HG03097 (cell line): Measurements from ENCODE around the gene PCDH1.

Experiments
- ATAC-seq: cut with Tn5 transposase; IDR thresholded peaks from one replicate; pipeline ENCODE4 v1.9.1; 2021; ENCODE audit not compliant: unreplicated experiment, low FRiP score

PCDH1 gene

DNA sequence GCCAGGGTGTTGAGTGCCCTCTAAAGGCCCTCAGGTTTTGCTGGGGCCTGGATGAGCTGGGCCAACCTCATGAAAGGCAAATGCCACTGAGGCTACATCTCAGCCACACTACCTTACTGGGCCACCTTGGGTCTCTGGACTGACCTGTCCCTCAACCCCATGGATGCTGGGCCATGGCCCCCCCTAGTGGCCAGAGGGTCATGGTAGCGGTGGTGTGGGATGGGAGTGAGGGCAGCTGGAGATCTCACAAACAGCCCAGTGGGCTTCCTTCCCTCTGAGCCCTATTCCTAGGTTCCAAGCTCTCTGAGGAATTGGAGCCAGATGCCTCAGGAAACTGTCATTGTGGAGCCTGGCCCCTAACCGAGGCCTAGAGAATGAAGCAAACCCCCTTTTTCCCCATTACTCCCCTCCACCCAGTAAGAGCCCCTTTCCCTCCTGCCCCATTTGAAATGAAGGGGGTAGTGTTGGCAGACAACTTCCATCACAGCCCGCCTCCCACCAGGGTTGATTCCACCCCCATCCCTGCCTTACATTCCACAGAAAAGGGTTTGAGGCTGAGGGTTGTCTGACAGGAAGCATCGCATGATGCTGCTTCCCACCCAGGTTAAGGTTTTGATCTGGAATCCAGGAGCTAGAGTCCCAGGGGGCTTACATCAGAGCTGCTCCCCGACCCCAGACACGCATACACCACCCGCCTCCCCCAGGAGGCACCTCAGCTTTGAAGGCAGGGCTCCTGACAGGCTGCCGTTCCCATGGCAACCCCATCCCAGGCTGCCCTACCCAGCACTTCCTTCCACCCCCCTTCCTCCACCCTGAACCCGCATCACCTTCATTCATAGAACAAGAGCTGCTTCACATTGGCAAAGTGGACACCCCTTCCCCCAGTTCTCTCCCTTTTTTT lies 63.9 kb downstream of the PCDH1 start:
- ATAC-seq: no peak

DNA sequence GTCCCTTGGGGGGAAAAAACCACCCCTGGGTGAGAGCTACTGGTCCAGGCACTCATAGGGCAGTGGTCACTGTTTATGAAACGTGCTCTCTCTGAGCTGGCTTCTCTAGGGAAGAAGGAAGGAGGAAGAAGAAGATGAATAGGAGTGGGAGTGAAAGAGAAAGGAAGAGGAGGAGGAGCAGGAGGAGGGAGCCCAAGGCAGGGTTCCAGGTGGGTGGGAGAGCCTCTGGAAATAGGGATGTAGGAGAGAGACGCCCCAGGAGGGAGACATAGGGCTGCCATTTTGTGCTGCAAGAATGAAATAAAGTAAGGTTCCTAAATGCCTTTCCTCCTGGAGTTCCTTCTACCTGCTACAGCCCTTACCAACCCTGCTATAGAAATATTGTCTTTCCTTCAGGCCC lies 65.7 kb downstream of the PCDH1 start:
- ATAC-seq: no peak

DNA sequence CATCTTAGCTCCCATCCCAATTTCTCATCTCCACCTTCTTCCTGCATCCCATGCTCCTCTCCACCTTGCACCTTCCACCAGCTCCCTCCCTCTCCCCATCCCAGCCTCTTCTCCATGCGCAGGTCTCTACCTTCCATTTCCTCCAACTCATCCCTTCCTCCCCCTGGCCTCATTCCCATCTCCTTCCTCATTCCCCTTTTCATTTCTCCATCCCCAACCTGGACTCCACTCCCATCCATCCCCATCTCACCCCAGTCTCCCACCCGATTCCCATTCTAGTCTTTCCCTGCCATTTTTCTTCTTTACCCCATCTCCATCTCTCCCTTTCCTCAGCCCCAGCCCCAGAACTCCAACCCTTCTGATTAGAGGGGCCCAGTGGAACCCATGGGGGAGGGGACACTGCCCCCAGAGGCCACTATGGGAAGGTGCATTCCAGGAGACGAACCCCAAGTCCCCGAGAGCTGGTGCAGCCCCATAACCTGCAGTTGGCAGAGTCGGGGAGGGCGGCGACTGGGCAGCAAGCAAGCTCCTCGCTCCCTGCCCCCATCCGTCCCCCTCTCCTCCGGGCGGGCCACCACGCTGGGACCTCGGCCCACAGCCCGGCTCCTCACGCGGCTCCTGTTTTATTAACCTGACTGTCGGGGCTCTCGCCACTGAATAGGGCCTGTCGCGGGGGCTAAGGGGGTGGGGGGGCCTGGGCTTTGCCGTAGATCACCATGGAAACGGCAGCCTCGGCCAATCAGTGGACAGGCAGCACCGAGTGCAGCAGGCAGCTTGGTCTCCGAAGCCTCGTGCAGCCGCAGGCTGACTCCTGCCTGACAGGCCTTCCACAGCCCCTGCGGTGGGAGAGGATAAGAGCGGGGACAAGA lies 66.7 kb downstream of the PCDH1 start:
- ATAC-seq: no peak

GRCh38 chr5:141810702-141811101 lies 67.5 kb downstream of the PCDH1 start:
- no peak for ATAC-seq

GRCh38 chr5:141809380-141810096 lies 68.7 kb downstream of the PCDH1 start:
- no peak for ATAC-seq

GRCh38 chr5:141808857-141809256 lies 69.4 kb downstream of the PCDH1 start:
- no peak for ATAC-seq

- no peak for ATAC-seq
Observed at GRCh38 chr5:141807732-141808131, 70.5 kb downstream of the PCDH1 start.

GRCh38 chr5:141807329-141807728 lies 70.9 kb downstream of the PCDH1 start:
- no peak for ATAC-seq

GRCh38 chr5:141806626-141807025 lies 71.6 kb downstream of the PCDH1 start:
- no peak for ATAC-seq

- ATAC-seq: no peak
Observed at GRCh38 chr5:141805874-141806595, 72.2 kb downstream of the PCDH1 start.

GRCh38 chr5:141804475-141804874 lies 73.7 kb downstream of the PCDH1 start:
- ATAC-seq: no peak
